NCI-H1930 (cell line): ENCODE data around the gene BNC2.

Experiments used
- DNase-seq, 2 experiments: peaks; one replicate each; lab custom pipeline; 2025; lab: John Stamatoyannopoulos, UW

Gene BNC2

GRCh38 chr9:16676519-16676918 is 194.0 kb downstream of the BNC2 start:
- DNase-seq: no peak

- no peak for DNase-seq
Observed at GRCh38 chr9:16675131-16675530, 195.3 kb downstream of the BNC2 start.

DNA sequence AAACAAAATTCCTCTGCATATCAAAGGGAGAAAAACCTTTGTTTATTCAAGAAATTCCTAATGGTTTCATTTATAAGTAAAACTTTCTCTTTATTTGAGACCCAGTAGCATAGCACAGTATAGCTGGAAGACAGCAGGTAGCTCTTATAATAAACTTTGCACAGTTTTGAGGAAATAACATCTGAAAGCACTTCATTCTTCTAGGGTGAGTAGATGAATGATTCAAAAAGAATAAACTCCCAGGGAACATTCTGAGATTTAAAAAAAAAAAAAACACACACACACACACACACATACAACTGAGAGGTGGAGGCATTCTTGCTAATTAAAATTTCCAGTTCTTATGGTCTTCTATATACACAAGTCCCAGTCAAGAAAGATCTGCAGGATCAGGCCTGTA is 197.3 kb downstream of the BNC2 start:
- no peak for DNase-seq

DNA sequence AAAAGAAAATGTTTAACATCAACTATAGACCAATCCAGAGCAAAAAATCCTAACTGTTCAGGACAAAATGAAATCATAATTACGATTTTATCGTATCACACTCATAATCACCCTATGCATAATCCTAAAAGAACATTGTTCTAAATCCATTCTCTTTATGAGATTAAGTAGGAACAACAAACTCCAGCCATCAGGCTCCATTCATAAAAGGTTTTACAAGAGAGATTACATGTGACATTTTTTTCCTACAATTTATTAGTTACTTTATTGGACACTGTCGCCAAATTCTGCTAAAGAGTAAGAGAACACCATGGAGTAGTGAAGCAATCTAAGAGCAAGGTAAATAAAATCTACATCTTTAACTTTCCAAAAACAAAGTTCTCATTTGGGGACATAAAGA is 198.0 kb downstream of the BNC2 start:
- no peak for DNase-seq

DNA sequence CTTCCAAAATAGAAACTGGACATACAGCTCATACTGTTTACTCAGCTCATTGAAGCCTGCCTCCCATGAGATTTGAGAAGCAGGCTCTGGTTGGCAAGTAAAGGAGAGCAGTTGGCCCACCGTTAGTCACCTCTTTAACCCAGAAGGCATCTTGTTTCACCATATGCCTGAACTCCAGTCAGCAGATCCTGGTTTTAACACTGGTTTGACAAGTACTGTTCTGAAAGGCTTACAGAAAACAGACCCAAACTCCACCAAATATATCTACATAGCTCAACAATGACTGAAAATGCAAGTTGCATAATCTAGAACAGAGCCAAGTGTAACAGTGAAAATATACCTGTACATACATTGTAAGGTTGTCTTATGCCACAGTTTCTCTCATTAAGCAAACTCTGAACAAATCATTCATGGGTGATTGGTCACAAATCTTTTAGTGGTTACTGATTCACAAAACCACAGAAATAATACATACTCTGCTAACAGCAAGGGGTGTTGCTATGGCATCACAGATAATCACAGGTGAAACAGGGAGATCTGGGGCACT is 198.8 kb downstream of the BNC2 start:
- DNase-seq: no peak

DNA sequence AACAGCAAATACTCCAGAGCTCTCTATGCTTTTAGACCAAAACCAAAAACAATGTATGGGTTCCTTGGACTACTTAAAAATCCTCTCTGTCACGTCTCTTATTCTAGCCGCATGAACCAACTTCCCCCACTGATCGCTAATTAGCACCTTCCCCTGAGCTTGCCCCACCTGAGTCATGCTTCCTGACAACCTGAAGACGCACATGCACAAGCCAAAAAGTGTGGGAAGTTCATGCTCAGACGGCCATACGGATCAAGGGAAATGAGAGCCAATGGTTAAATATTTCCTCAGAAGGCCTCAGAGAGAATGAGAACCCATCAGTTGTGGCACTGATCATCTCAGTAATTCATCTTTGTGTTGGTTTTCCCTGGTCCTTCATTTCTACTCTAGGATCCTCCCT is 199.7 kb downstream of the BNC2 start:
- no peak for DNase-seq

- DNase-seq: no peak
Observed at GRCh38 chr9:16668734-16669295, 201.7 kb downstream of the BNC2 start.

DNA sequence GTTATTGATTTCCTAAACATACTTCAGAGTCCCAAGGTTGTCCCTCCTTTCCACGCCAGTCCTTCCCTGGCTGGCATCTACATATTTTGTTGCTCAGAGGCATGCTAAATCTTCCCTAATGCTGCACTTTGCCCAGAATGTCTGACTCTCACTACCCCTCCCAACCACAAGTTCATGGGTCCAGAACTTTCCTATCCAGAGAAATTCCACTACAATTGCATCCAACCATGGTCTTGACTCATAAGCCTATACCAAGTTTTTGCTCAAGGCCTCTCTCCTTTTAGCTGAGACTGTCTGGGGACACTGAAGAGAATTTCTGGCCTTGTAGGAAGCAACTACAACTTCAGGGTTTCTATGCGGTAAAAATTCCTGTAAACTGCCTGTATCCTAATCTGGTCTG is 206.3 kb downstream of the BNC2 start:
- no peak for DNase-seq

GRCh38 chr9:16661816-16662215 is 208.7 kb downstream of the BNC2 start:
- no peak for DNase-seq

DNA sequence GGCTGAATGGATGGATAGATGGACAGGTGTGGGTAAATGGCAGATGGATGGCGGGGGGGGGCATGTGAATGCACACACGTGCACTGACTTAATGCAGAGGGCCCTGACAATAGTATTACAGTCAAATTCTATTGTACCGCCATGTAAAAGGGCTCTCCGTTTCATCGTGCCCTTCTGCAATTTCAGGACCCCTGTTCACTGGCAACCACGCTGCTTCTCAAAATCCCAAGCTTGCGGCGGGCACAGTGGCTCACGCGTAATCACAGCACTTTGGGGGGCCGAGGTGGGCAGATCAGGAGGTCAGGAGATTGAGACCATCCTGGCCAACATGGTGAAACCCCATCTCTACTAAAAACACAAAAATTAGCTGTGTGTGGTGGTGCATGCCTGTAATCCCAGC is 211.4 kb downstream of the BNC2 start:
- DNase-seq: no peak

DNA sequence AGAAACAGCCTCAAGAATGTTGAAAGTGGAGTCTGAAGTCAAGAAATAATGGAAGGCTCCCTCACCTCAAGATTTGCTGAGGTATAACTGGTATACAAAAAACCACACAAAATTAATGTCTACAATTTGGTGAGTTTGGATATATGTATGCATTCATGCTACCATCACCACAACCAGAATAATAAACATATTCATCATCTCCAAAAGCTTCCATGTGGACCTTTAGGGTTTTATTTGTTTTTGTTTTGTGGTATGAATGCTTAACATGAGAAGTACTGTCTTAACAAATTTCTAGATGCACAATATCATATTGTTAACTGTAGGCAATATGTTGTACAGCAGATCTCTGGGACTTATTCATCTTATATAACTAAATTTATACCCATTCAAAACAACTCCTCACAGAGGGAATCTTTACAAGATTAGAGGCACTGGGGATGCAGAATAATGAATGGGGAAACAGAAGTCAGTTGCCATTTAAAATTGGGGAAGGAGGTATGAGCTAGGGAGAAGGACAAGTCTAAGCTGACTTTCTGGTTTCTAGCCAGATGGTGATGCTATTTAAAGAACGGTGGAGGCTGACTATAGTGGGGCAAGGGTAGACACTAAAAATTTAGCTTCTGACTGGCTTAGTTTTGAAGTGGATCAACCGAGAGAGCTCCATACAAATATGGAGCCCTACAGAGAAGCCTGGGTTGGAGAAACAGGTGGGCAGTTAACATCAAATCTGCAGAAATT is 213.9 kb downstream of the BNC2 start:
- no peak for DNase-seq

DNA sequence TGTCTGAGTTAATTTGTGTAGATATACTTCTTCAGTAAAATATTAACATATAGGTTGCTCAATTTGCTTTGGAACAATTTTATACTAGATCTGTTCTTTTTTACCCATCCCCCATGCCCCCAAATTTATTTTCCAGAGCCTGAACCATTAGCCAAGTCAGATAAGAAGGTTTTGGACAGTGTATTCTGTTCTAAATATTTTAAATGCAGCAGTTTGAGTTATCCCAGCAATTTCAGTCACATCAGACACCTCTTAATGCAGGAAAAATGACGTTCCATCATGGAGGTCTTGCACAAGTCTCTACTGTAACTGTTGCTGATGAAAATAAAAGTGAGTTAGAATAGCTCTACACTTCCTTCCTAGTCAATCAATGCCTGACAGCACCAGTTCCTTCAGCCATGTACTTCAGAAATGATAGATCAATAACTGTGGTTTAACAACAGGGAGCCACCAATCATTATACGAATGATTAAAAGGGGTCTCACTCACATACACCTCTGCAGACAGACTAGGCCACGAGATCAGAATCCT is 215.8 kb downstream of the BNC2 start:
- no peak for DNase-seq

- DNase-seq: no peak
Observed at GRCh38 chr9:16653491-16654399, 216.7 kb downstream of the BNC2 start.

GRCh38 chr9:16652582-16652981 is 217.9 kb downstream of the BNC2 start:
- no peak for DNase-seq

DNA sequence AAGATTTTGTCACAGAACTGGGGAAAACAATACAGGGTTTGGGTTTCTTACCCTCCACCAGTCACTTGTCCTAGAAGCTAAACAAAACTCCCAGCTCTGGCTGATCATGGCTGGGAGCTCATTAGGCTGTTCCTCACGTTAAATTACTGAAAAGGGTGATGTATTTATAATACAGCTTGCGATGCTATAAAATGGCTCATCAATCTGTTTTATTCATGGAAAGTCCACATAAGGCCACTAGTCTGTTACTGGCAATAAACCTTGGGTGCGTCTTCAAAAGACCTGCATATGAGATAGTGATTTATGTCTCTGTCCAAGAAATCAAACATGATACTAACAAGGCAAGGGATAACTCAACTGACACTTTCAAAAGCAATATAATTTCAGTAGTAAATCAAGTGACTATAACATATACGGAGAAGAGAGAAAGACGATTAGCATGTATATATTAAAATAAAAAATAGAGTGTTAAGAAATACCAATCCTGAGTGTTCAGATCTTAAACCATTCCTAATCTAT is 219.0 kb downstream of the BNC2 start:
- no peak for DNase-seq

DNA sequence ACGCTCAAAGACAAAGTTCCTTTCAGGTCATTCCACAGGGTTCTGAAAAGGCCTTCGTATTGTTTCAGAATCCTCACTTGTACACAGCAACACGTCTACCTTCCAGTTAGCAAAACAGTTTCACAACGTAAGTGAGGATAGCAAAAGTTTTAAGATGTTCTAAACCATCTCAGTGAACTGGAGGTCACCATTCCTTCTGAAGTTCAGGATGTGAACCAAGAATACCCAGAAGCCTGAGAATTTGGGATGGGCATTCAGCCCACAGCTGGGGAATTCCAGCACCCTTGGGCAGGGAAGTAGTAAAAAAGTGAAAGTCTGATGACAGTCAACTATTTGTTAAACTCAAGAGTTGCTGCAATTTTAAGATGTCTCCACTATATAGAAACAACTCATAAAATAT is 224.5 kb downstream of the BNC2 start:
- DNase-seq: no peak

DNA sequence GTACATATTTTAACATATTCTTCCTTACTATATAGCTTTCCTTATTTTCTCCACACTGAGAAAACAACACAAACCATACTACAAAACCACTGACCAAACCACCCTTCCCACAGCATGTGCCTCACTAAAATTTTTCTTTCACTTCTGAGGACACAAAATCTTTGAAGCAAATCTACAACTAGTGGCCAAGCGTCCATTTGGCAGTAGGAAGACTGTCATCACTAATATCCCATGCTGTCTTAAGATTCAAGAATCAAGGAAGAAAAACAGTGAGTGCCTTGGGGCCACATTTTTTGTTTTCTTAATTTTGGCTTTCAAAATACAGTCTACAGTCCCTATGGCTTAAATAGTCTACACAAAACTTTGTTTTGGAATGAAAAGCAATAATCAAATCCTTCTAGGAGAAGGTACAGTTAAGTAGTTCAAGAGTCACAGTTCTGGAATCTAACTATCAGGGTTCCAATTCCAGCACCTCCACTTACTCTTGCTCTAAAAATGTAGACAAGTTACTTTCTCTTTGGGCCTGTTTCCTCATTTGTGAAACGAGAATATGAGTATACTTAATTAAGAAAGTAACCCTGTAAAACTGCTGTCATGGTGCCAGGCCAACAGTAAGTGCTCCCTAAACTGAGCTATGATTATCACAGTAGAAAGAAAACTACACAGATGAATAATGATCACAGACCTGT is 227.9 kb downstream of the BNC2 start:
- DNase-seq: no peak

DNA sequence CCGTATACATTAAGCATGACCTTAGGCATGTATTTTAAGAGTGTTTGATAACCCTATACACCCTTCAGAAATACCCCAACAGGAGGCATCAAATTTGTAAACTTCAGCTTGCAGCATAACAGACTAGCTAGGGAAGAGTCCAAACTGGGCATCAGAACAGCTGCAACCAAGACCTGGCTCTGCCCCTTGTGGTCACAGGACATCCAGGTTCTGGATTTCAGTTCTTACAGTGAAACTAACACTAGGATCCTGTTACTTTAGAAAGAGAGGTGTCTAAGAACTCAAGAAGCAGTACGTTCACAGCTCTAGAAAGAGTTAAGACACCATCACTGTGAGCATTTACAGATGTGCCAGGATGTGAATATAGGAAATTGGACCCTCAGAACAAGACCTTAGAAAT is 229.8 kb downstream of the BNC2 start:
- DNase-seq: no peak

DNA sequence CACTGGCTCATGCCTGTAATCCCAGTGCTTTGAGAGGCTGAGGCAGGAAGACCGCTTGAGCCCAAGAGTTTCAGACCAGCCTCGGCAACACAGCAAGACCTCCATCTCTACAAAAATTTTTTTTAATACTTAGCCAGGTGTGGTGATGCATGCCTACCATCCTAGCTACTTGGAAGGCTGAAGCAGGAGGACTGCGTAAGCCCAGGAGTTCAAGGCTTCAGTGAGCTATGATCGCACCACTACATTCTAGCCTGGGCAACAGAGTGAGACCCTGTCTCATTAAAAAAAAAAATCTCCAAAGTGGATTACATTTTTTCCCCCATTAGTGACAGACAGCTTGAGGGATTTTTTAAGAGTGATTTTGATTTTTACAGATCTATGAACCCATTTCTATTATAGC is 230.8 kb downstream of the BNC2 start:
- DNase-seq: no peak

DNA sequence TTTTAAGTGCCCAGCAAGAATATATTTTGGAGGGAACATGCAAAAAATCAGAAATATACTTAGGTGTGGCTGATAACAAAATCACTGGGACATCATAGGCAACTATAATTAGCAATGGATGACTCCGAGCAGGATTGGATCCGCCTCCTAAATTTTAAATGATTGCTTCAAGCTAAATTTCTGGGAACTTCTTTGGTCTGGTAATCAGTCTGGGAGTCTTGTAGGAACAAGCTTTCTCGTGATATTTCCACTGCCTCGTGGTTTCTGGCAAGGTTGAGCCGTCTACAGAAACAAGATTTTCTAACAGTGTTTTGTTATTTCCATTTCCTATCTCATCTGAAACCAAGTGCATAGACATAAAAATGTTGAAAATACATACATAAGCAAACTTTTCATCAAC is 232.6 kb downstream of the BNC2 start:
- DNase-seq: no peak

- no peak for DNase-seq
Observed at GRCh38 chr9:16637218-16637617, 233.3 kb downstream of the BNC2 start.

DNA sequence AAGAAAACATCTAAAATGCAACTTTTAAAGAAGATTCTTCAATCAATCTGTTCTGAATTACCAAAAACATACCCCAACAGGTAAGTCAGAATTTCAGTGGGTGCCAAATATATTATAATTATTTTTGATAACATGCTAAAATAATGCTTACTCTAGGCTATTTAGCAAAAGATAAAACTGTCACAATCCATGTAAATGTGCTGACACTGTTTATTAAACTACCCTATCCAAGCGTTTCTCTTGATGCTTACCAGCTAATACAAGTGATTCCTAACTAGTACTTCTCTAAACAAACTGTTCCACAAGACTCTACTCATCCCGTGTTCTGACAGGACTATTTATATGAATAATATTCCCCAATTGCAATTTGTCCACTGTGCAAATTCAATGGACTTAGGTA is 236.7 kb downstream of the BNC2 start:
- no peak for DNase-seq
